RWPE1 (cell line): ENCODE results near the gene ACTL8.

ENCODE experiments used
- CTCF ChIA-PET: fragments of 350-600 bp; sonication (Branson Sonifier 250); formaldehyde crosslinking; extraction: SDS; loops from one replicate; lab custom pipeline; 2021; lab: Yijun Ruan, JAX
- POLR2A ChIA-PET: fragments of 400-600 bp; formaldehyde crosslinking; extraction: SDS; loops from one replicate; lab custom pipeline; 2020; ENCODE audit warnings: antibody characterized with exemption; ENCODE audit not compliant: low non-redundant PET; lab: Yijun Ruan, JAX
- DNase-seq: peaks from one replicate; pipeline ENCODE4 v3.0.0; 2012; ENCODE audit warnings: low spot score
- H3K27ac ChIP-seq: fragments of 450-650 bp; 2 replicates; pipeline ENCODE4 v1.5.1; 2017
- CTCF ChIP-seq: fragments of 450-650 bp; conservative IDR thresholded peaks from 2 replicates; pipeline ENCODE4 v1.5.1; 2017; ENCODE audit warnings: low read depth, mild to moderate bottlenecking

The ACTL8 gene

GRCh38 chr1:17846341-17846740, 91.2 kb downstream of the ACTL8 start:
- TF ChIP-seq CTCF = no peak

DNA sequence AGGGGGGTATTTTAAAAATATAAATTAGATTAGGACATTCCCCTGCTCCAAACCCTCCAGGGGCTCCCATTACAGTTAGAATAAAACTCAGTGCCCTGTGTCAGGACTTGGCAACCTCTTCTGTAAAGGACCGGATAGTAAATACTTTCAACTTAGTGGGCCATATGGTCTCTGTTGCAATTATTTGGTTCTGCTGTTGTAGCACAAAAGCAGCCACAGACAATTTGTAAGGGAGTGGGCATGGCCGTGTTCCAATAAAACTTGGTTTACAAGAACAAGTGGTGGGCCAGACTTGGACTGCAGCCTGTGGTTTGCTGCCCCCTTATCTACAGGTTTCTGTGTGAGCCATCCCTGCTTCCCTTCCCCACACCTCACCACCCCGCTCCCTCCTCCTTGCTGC, 92.0 kb downstream of the ACTL8 start:
- no peak for TF ChIP-seq CTCF
- CTCF ChIA-PET = no interaction called here
- no peak for DNase-seq
- H3K27ac ChIP-seq = no peak overlapping the region
- POLR2A ChIA-PET = no interaction called here

More at GRCh38 chr1:17846341-17846740, 91.2 kb downstream of the ACTL8 start:
- no peak for DNase-seq
- POLR2A ChIA-PET = no interaction called here
- H3K27ac ChIP-seq = no peak overlapping the region
- CTCF ChIA-PET = interaction anchor here (0.7 kb wide), 1 partner anchor 120 kb away, joined by 6 read pairs; no protein-coding TSS in a partner anchor

DNA sequence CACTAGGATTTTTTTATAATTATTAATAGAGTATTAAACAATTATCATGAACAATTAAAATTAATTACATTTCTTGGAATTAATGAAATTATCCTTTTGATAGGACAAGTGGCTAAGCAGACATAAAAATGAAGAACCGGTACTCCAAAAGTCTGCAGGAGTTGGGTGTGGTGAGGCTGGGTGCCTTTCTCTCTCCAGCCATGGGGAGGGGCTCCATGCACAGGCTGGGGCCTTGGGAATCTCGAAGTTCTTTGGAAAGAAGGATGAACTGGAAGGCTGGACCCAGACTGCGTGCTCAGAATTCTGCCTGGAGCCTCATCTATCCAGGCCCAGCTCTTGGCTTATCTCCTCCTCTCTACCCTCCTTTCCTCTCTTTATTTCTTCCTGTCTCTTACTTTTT, 94.1 kb downstream of the ACTL8 start:
- TF ChIP-seq CTCF = no peak
- POLR2A ChIA-PET = no interaction called here
- no peak overlapping the region for H3K27ac ChIP-seq
- CTCF ChIA-PET = no interaction called here
- DNase-seq = no peak

DNA sequence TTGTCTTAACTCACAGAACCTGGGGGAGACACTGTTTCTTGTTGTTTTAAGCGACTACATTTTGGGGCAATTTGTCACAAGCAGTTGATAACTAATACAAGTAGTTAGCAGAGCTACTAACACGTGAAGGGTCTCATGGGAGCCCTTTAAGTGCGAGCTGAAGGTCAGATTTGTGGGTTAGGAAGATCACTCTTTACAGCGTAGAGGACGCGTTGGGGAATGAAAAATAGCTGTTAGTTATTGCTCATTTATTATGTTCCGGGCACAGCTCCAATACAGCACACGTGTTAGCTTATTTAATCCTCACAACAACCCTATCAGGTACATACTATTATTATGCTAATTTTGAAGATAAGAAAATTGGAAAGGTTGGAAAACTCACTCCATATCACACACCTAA, 95.9 kb downstream of the ACTL8 start:
- POLR2A ChIA-PET = no interaction called here
- no peak overlapping the region for H3K27ac ChIP-seq
- no peak for DNase-seq
- no peak for TF ChIP-seq CTCF
- CTCF ChIA-PET = no interaction called here

DNA sequence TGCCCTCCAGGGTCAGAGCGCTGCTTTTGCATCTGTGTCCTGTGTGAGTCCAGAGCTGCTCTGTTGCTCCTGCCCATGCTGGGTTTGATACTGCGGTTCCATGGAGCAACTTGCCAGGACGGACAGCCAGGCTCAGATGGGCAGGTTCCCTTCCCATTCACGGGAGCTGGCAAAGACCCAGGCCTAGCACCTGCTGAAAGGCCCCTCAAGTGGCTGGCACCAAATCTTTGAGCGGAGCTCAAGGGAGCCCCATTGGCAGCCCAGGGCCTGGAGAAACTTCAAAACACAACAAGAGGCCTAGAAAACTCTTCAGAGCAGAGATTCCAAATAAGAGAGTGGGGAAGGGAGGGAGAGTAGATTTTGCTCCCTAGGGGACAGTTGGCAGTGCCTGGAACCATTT, 97.2 kb downstream of the ACTL8 start:
- DNase-seq = no peak
- POLR2A ChIA-PET = no interaction called here
- CTCF ChIA-PET = no interaction called here
- TF ChIP-seq CTCF = no peak
- no peak overlapping the region for H3K27ac ChIP-seq

- no peak for DNase-seq
- ChIA-PET CTCF (no interaction called here), POLR2A (no interaction called here)
- TF ChIP-seq CTCF = no peak
- H3K27ac ChIP-seq = no peak overlapping the region
Measured at GRCh38 chr1:17853241-17853935, 98.3 kb downstream of the ACTL8 start.
